MV-4-11 (cell line): Measurements from ENCODE around the gene KDM4E.

Source experiments
- DNase-seq: peaks from one replicate; lab custom pipeline; 2025; lab: John Stamatoyannopoulos, UW

The KDM4E gene

GRCh38 chr11:95050595-95051202 lies 25.6 kb downstream of the KDM4E start:
- no peak for DNase-seq

DNA sequence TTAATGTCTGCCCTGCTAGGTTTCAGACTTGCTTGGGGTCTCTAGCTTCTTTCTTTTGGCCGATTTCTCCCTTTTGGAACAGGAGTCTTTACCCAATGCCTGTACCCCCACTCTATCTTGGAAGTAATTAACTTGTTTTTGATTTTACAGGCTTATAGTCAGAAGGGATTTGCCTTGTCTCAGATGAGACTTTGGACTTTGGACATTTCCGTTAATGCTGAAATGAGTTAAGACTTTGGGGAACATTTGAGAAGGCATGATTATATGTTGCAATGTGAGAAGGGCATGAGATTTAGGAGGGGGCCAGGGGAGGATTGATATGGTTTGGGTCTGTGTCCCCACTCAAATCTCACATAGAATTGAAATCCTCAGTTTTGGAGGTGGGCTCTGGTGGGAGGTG lies 29.3 kb downstream of the KDM4E start:
- no peak for DNase-seq

DNA sequence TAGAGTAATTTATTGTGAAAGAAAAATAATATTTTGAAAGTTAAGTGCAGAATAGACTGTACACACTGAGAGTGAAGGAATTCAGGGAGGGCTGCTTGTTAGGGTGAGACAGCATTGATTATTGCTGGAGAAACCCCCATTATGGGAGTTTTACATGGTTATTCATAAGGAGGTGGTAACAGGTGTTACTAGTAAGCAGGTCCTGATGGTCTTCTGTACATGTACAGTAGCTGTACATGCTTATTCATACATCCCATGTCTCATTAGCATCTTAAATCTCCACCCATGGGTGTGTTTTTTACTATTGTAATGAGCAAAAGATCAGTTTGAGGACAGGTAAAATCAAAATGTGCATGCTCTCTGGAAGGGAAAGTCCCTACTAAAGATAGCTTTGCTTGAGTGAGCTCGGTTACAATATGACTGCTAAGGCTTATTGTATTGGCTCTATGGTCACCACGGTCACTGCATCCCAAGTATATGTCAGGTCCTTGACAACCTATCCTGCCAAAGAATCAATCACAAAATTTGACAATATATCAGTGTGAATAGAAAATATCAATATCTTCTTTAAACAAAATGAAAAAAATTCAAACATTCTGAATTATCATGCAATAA lies 30.3 kb downstream of the KDM4E start:
- no peak for DNase-seq

GRCh38 chr11:95057959-95058358 lies 32.9 kb downstream of the KDM4E start:
- DNase-seq: no peak

DNA sequence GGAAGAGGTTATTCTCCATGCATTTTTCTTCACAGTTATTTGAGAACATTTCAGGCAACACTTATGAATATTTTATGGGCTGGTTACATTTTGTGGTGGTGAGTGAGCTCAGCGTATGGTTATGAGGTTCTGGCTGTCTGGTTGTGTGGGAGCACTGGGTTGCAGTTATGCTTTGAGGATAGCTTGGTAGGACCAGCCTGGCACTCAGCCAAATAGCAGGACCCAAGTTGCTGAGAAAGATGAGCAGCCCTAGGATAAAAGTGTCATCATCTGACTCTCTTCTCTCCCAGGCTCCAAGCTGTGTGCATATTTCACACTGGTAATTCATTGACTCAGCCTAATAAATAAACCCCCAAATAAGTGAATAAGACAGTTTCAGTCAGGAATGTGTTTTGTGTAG lies 33.6 kb downstream of the KDM4E start:
- no peak for DNase-seq

- DNase-seq: no peak
These were observed 34.0 kb downstream of the KDM4E start for GRCh38 chr11:95059046-95059445.

GRCh38 chr11:95065336-95065735 lies 40.3 kb downstream of the KDM4E start:
- DNase-seq: no peak

- no peak for DNase-seq
These were observed 41.6 kb downstream of the KDM4E start, which contains the start of gene SRSF8 for GRCh38 chr11:95066716-95067038. Gene SRSF8, plus strand, starts transcription at chr11:95066919. Its CDS starts 308 bp downstream, at chr11:95067227.

DNA sequence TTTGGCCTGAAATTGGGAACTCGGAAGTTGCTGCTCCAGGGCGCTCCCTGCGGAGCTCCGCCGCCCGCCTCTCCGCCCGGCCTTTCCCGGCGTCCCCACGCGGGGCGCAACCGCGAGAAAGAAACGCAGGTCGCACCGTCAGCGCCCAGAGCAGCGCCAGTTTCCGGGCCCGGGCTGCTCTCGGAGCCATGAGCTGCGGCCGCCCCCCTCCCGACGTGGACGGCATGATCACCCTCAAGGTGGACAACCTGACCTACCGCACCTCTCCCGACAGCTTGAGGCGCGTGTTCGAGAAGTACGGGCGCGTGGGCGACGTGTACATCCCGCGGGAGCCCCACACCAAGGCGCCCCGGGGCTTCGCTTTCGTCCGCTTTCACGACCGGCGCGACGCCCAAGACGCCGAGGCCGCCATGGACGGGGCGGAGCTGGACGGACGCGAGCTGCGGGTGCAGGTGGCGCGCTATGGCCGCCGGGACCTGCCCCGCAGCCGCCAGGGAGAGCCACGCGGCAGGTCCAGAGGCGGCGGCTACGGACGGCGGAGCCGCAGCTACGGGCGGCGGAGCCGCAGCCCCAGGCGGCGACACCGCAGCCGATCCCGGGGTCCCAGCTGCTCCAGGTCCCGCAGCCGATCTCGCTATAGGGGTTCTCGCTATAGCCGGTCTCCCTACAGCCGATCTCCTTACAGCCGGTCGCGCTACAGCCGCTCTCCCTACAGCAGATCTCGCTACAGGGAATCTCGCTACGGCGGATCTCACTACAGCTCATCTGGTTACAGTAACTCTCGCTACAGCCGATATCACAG lies 42.2 kb downstream of the KDM4E start:
- peak; percentile 54 for DNase-seq

DNA sequence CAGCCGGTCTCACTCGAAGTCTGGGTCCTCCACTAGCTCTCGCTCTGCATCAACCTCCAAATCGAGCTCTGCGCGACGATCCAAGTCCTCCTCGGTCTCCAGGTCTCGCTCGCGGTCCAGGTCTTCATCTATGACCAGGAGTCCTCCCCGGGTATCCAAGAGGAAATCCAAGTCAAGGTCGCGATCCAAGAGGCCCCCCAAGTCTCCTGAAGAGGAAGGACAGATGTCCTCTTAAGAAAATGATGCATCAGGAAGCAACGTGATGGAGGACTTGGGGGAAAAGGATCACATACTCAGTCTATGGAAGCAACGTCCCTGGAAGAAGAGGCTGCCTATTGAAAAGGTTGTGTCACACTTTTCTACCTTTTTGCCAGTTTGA lies 42.8 kb downstream of the KDM4E start:
- no peak for DNase-seq

GRCh38 chr11:95068549-95068948 lies 43.5 kb downstream of the KDM4E start:
- DNase-seq: peak; percentile 95

- no peak for DNase-seq
These were observed 45.4 kb downstream of the KDM4E start for GRCh38 chr11:95070471-95070870.

DNA sequence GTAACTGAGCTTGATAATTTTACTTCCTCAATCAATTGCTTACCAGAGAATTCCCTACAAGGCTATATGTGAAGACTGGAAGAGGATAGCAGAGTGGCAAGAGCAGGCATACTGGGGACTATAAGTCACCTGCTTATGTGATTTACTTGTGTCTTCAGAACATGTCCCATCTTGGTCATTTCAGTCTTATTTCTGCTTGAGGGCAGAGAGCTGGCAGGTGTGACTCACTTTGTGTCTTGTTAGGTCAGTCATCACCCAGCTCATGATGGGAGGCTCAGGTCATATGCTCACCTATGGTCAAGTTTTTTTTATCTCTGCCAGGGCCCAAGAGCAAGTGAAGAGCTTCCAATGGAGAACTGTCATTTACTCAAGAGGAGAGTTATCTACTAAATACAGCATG lies 47.9 kb downstream of the KDM4E start:
- DNase-seq: no peak

GRCh38 chr11:95074792-95075563 lies 49.9 kb downstream of the KDM4E start:
- no peak for DNase-seq

GRCh38 chr11:95076416-95076815 lies 51.4 kb downstream of the KDM4E start:
- peak; percentile 62 for DNase-seq

GRCh38 chr11:95076981-95077380 lies 51.9 kb downstream of the KDM4E start:
- no peak for DNase-seq
